Ishikawa (cell line): ENCODE measurements around the gene IPO13.

Source experiments
- CEBPB ChIP-seq: IDR thresholded peaks from 2 replicates; pipeline ENCODE4 v1.6.1; 2012
- CREB1 ChIP-seq: IDR thresholded peaks from 2 replicates; pipeline ENCODE4 v1.6.1; 2012; ENCODE audit warnings: low read depth
- EGR1 ChIP-seq: IDR thresholded peaks from 2 replicates; pipeline ENCODE4 v1.6.1; 2012
- EP300 ChIP-seq: IDR thresholded peaks from 2 replicates; pipeline ENCODE4 v1.6.1; 2012; ENCODE audit warnings: borderline replicate concordance
- FOXM1 ChIP-seq: IDR thresholded peaks from 2 replicates; pipeline ENCODE4 v1.6.1; 2012; ENCODE audit warnings: low read depth, borderline replicate concordance
- MAX ChIP-seq: IDR thresholded peaks from 2 replicates; pipeline ENCODE4 v1.6.1; 2012
- NFIC ChIP-seq: IDR thresholded peaks from 2 replicates; pipeline ENCODE4 v1.6.1; 2012
- RAD21 ChIP-seq: IDR thresholded peaks from 2 replicates; pipeline ENCODE4 v1.6.1; 2012; ENCODE audit warnings: low read depth
- REST ChIP-seq: IDR thresholded peaks from 2 replicates; pipeline ENCODE4 v1.6.1; 2012; ENCODE audit warnings: low read depth, mild to moderate bottlenecking
- TAF1 ChIP-seq: IDR thresholded peaks from 2 replicates; pipeline ENCODE4 v1.6.1; 2012; ENCODE audit warnings: low read depth, mild to moderate bottlenecking
- TCF12 ChIP-seq: IDR thresholded peaks from 2 replicates; pipeline ENCODE4 v1.6.1; 2012; ENCODE audit warnings: low read depth
- TEAD4 ChIP-seq: IDR thresholded peaks from 2 replicates; pipeline ENCODE4 v1.6.1; 2012
- USF1 ChIP-seq: IDR thresholded peaks from 2 replicates; pipeline ENCODE4 v1.6.1; 2012
- YY1 ChIP-seq: IDR thresholded peaks from 2 replicates; pipeline ENCODE4 v1.6.1; 2012; ENCODE audit warnings: low read depth
- ZBTB7A ChIP-seq: IDR thresholded peaks from 2 replicates; pipeline ENCODE4 v1.6.1; 2012; ENCODE audit warnings: low read depth

Gene IPO13

DNA sequence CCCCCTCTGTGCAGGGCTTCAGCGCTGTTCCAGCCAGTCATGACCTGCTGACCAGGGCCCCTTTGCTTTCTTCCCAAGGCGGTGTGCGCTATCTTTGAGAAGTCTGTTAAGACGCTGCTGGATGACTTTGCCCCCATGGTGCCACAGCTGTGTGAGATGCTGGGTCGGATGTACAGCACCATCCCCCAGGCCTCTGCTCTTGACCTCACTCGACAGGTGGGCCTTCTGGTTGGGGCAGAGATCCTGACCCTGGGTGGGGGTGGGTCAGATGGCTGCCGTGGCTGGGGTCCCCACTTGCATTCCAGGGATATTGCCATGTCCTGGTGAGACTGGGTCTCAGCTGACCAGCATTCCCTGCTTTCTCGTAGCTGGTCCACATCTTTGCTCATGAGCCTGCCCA, 14.0 kb downstream of the IPO13 start:
- TF ChIP-seq CREB1, result no peak
- no peak for TF ChIP-seq FOXM1
- no peak for TF ChIP-seq ZBTB7A
- no peak for TF ChIP-seq TCF12
- no peak for TF ChIP-seq TEAD4
- TF ChIP-seq REST, result no peak
- TF ChIP-seq EGR1, result no peak
- TF ChIP-seq EP300, result no peak
- TF ChIP-seq TAF1, result no peak
- no peak for TF ChIP-seq RAD21
- TF ChIP-seq CEBPB, result no peak
- TF ChIP-seq USF1, result no peak
- no peak for TF ChIP-seq YY1
- no peak for TF ChIP-seq NFIC
- TF ChIP-seq MAX, result no peak

- TF ChIP-seq REST (no peak), MAX (no peak), TAF1 (no peak), ZBTB7A (no peak), CEBPB (no peak), CREB1 (no peak), RAD21 (no peak), USF1 (no peak), NFIC (no peak), EGR1 (no peak), TEAD4 (no peak)
These were observed 14.9 kb downstream of the IPO13 start for GRCh38 chr1:43961692-43962091.

DNA sequence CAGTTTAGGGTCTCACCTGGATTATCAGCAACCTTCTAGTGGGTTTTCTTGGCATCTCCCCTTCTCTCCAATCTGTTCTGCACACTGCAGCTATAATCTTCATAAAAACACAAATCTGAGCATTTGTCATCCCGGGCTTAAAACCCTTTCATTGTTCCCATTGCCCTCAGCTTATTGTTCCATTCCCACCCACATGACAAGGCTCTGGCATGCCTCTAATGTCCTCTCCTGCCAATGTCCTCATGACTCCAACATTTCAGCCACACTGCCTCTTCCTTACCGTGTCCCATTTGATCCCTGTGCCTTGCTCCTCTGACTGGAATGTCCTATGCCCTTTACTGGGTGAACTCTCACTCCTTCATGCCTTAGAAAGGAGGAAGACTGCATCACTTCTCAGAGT, 15.6 kb downstream of the IPO13 start:
- TF ChIP-seq NFIC, result no peak
- no peak for TF ChIP-seq EP300
- no peak for TF ChIP-seq RAD21
- TF ChIP-seq TCF12, result no peak
- no peak for TF ChIP-seq MAX
- TF ChIP-seq USF1, result no peak
- TF ChIP-seq REST, result no peak
- TF ChIP-seq TEAD4, result no peak
- TF ChIP-seq EGR1, result no peak
- TF ChIP-seq ZBTB7A, result no peak
- TF ChIP-seq CEBPB, result no peak

- TF ChIP-seq TAF1, result no peak
- TF ChIP-seq ZBTB7A, result no peak
- TF ChIP-seq CEBPB, result no peak
- no peak for TF ChIP-seq RAD21
- no peak for TF ChIP-seq REST
- TF ChIP-seq FOXM1, result no peak
- TF ChIP-seq NFIC, result no peak
- TF ChIP-seq EP300, result no peak
- no peak for TF ChIP-seq YY1
These were observed 16.3 kb downstream of the IPO13 start for GRCh38 chr1:43963006-43963405.
